Uterus (tissue), 4 donors: Measurements from ENCODE around the gene GFM1. TPM values are rescaled to one million over a fixed set of nuclear protein-coding genes. Genes with fewer than 3 reads are reported as not detected.

Experiments used
- DNase-seq, 2 donors: peaks; one replicate each; pipeline ENCODE4 v3.0.0-alpha.2; 2019 to 2020
- H3K27ac ChIP-seq, 2 donors: fragments of 200-600 bp; sonication (generic); 1 replicate in 1 of 2; 2 replicates in 1 of 2; pipeline ENCODE4 v1.5.1; 2016 to 2018
- H3K27me3 ChIP-seq, 2 donors: fragments of 200-600 bp; sonication (generic); one replicate each; pipeline ENCODE4 v1.5.1; 2018 to 2019; ENCODE audit warnings: control low read depth in 1 of 2
- H3K36me3 ChIP-seq, 2 donors: fragments of 200-600 bp; sonication (generic); one replicate each; pipeline ENCODE4 v1.5.1; 2019; ENCODE audit warnings: control low read depth in 1 of 2
- H3K4me1 ChIP-seq, 2 donors: fragments of 200-600 bp; sonication (generic); one replicate each; pipeline ENCODE4 v1.5.1; 2018 to 2019; ENCODE audit warnings: control low read depth in 1 of 2
- H3K4me3 ChIP-seq, 2 donors: fragments of 200-600 bp; sonication (generic); 1 replicate in 1 of 2; 2 replicates in 1 of 2; pipeline ENCODE4 v1.5.1; 2018 to 2019; ENCODE audit warnings: mild to moderate bottlenecking in 1 of 2
- H3K9me3 ChIP-seq, 2 donors: fragments of 200-600 bp; sonication (generic); one replicate each; pipeline ENCODE4 v1.5.1; 2019; ENCODE audit warnings: control low read depth in 1 of 2
- POLR2A ChIP-seq, 2 donors: fragments of 450-650 bp; IDR thresholded peaks; one replicate each; pipeline ENCODE4 v1.6.1; 2016; ENCODE audit warnings: antibody characterized with exemption in 2 of 2, mild to moderate bottlenecking in 1 of 2, moderate library complexity in 1 of 2
- intact Hi-C: fragments of 100-400 bp; cut with DNase I; formaldehyde crosslinking; loops from one replicate; pipeline ENCODE4 v1.15.1; 2023; ENCODE audit warnings: low total_unique reads
- total RNA-seq, 4 donors: library from RNA; depleted of rRNA in 3 of 4; stranded (reverse); fragments of >200 nt in 3 of 4; gene quantifications; one replicate each; pipeline versions ENCODE4 v1.1.0 to v1.2.4, GENCODE V29; 2014 to 2023
- TF ChIP-seq, protein P1 (sequence below), 4 experiments: fragments of 200-600 bp in 2 of 4; fragments of 450-650 bp in 2 of 4; sonication (generic) in 2 of 4; IDR thresholded peaks; one replicate each; pipeline ENCODE4 v1.5.1; 2016 to 2019; ENCODE audit warnings: antibody characterized with exemption in 4 of 4, mild to moderate bottlenecking in 2 of 4, moderate library complexity in 1 of 4
- donor health status: DM: yes; HTN: yes; CAD: no.

GFM1 gene
- total RNA-seq, 4 donors from 2014 or later, result 32.6 to 81.4 (median 50.9) TPM

- Histone ChIP-seq H3K27me3 (no peaks in the 10 kb centered on the region), H3K36me3 (no peaks in the 10 kb centered on the region), H3K27ac (no peak overlapping the region), H3K9me3 (no peaks in the 10 kb centered on the region), H3K4me1 (peaks cover 0 to 7% of the 10 kb centered on the region in 2 donors), H3K4me3 (no peak overlapping the region)
- no peak for DNase-seq
- no peak for TF ChIP-seq POLR2A (IDR thresholded peaks at IDR 0.05)
- TF ChIP-seq, protein P1, sequence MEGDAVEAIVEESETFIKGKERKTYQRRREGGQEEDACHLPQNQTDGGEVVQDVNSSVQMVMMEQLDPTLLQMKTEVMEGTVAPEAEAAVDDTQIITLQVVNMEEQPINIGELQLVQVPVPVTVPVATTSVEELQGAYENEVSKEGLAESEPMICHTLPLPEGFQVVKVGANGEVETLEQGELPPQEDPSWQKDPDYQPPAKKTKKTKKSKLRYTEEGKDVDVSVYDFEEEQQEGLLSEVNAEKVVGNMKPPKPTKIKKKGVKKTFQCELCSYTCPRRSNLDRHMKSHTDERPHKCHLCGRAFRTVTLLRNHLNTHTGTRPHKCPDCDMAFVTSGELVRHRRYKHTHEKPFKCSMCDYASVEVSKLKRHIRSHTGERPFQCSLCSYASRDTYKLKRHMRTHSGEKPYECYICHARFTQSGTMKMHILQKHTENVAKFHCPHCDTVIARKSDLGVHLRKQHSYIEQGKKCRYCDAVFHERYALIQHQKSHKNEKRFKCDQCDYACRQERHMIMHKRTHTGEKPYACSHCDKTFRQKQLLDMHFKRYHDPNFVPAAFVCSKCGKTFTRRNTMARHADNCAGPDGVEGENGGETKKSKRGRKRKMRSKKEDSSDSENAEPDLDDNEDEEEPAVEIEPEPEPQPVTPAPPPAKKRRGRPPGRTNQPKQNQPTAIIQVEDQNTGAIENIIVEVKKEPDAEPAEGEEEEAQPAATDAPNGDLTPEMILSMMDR (IDR thresholded peaks at IDR 0.05), result no peak
- intact Hi-C loops, result loop anchor here (2.0 kb wide), 1 partner anchor 60 kb away; no protein-coding TSS in a partner anchor
Measured at GRCh38 chr3:158728851-158729250, 84.5 kb downstream of the GFM1 start.

DNA sequence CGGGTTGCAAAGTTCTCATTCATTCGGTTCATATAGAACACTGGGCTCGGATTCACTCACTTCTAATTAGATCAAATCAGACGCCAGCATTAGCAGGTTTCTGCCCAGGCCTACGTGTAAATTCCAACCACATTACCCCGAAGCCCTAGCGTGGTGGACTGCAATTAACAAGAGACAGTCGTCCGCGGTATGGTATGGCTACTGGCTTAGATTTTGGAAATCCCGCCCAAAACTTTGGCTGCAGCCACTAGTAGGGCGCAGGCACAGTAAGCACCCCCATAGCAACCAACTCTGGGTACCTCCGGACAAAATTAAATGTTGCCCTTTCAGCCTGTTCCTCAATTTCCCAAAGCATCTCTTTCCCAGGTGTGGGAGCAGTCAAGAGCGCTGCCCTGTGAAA, 87.2 kb downstream of the GFM1 start:
- Histone ChIP-seq H3K36me3 (no peaks in the 10 kb centered on the region), H3K9me3 (peaks cover 0 to 3% of the 10 kb centered on the region in 2 donors), H3K4me3 (peak overlapping the region; percentile 39 to 68), H3K27me3 (no peaks in the 10 kb centered on the region), H3K4me1 (peaks cover 0 to 7% of the 10 kb centered on the region in 2 donors), H3K27ac (peak overlapping the region; percentile 78 to 87)
- DNase-seq, result no peak
- intact Hi-C loops, result no loop called here
- TF ChIP-seq POLR2A (IDR thresholded peaks at IDR 0.05), result no peak
- TF ChIP-seq, protein P1 (IDR thresholded peaks at IDR 0.05), result no peak

GRCh38 chr3:158731938-158732855, 87.9 kb downstream of the GFM1 start, which contains the start of gene RARRES1:
Gene RARRES1, minus strand, starts transcription at chr3:158732457. Its CDS starts 42 bp downstream, at chr3:158732415.
- intact Hi-C loops, result no loop called here
- H3K36me3 ChIP-seq, result no peaks in the 10 kb centered on the region
- H3K9me3 ChIP-seq, result peaks cover 0 to 3% of the 10 kb centered on the region in 2 donors
- H3K27me3 ChIP-seq, result no peaks in the 10 kb centered on the region
- peak; percentile 75 to 79 for DNase-seq
- H3K4me3 ChIP-seq, result peak within 1 kb of the TSS; percentile 39 to 68
- peak within 1 kb of the TSS; percentile 78 to 87 for H3K27ac ChIP-seq
- TF ChIP-seq, protein P1 (IDR thresholded peaks at IDR 0.05), result peak in 2 of 4 experiments; percentile 7 to 38
- TF ChIP-seq POLR2A (IDR thresholded peaks at IDR 0.05), result no peak
- peaks cover 0 to 7% of the 10 kb centered on the region in 2 donors for H3K4me1 ChIP-seq

GRCh38 chr3:158732856-158733200, 88.5 kb downstream of the GFM1 start:
- Histone ChIP-seq H3K4me1 (peaks cover 0 to 7% of the 10 kb centered on the region in 2 donors), H3K36me3 (no peaks in the 10 kb centered on the region), H3K9me3 (peaks cover 0 to 3% of the 10 kb centered on the region in 2 donors), H3K27me3 (no peaks in the 10 kb centered on the region), H3K4me3 (peak overlapping the region; percentile 39 to 68), H3K27ac (peak overlapping the region; percentile 78 to 87)
- DNase-seq, result no peak
- TF ChIP-seq, protein P1 (IDR thresholded peaks at IDR 0.05), result no peak
- no peak for TF ChIP-seq POLR2A (IDR thresholded peaks at IDR 0.05)
- intact Hi-C loops, result no loop called here

- Histone ChIP-seq H3K27me3 (no peaks in the 10 kb centered on the region), H3K4me3 (peak overlapping the region in 1 of 2 donors; percentile 1), H3K4me1 (peaks cover 0 to 7% of the 10 kb centered on the region in 2 donors), H3K36me3 (no peaks in the 10 kb centered on the region), H3K27ac (peak overlapping the region in 1 of 2 donors; percentile 87), H3K9me3 (peaks cover 0 to 3% of the 10 kb centered on the region in 2 donors)
- TF ChIP-seq, protein P1 (IDR thresholded peaks at IDR 0.05), result no peak
- TF ChIP-seq POLR2A (IDR thresholded peaks at IDR 0.05), result no peak
- DNase-seq, result no peak
- intact Hi-C loops, result no loop called here
Measured at GRCh38 chr3:158733656-158734055, 89.3 kb downstream of the GFM1 start.
